ENCODE measurements around the gene FAM20A.

GRCh38 chr17:68573338-68573737 lies 27.8 kb downstream of the FAM20A start:
- TF ChIP-seq CTCF (IDR thresholded peaks at IDR 0.05) (no peak), EP300 (IDR thresholded peaks at IDR 0.05) (no peak), POLR2A (IDR thresholded peaks at IDR 0.05) (no peak)
